IMR-90 (cell line): ENCODE results near the gene ABCC4. TPM values are rescaled to one million over a fixed set of nuclear protein-coding genes. Genes with fewer than 3 reads are reported as not detected.
A peak's percentile ranks its signal among the peaks of the same experiment; 100 is the strongest.
"Not testable (repeated sequence)": the region's sequence is repeated elsewhere in the genome, so short reads cannot be mapped to it uniquely, and the experiment has no call there.

Experiments
- ATAC-seq: fragments of 200-7000 bp; cut with Tn5 transposase; 2 replicates; pipeline ENCODE4 v1.9.1; 2020; ENCODE audit warnings: low read depth, mild to moderate bottlenecking, moderate library complexity
- BruUV-seq: library from RNA; stranded (reverse); fragments of 400-500 nt; replicated peaks from 2 replicates; lab custom pipeline; 2021; lab: Mats Ljungman, UMichigan
- CTCF ChIA-PET: fragments of 300-600 bp; formaldehyde crosslinking; extraction: SDS; loops from one replicate; lab custom pipeline; 2021; ENCODE audit warnings: antibody characterized with exemption; lab: Yijun Ruan, JAX
- POLR2A ChIA-PET: fragments of 300-600 bp; sonication (Branson Sonifier 250); formaldehyde crosslinking; loops from one replicate; lab custom pipeline; 2022; ENCODE audit warnings: antibody characterized with exemption; ENCODE audit not compliant: unreplicated experiment; lab: Charles Lee
- DNase-seq: peaks from one replicate; pipeline ENCODE4 v3.0.0; 2013
- H2AFZ ChIP-seq: replicated peaks from 2 replicates; pipeline ENCODE3; 2013; ENCODE audit warnings: low read length, mild to moderate bottlenecking; ENCODE audit not compliant: poor library complexity
- H2AK5ac ChIP-seq: 2 replicates; pipeline ENCODE4 v1.6.1; 2013; ENCODE audit warnings: low read depth, low read length, inconsistent platforms
- H2AK9ac ChIP-seq: replicated peaks from 2 replicates; pipeline ENCODE3; 2013; ENCODE audit warnings: mild to moderate bottlenecking, low read depth, low read length, moderate library complexity; ENCODE audit not compliant: poor library complexity
- H2BK120ac ChIP-seq: 2 replicates; pipeline ENCODE4 v1.6.1; 2013; ENCODE audit warnings: low read depth, low read length, inconsistent platforms
- H2BK15ac ChIP-seq: 3 replicates; pipeline ENCODE4 v1.6.1; 2013; ENCODE audit warnings: low read depth, low read length, inconsistent platforms
- H2BK20ac ChIP-seq: 2 replicates; pipeline ENCODE4 v1.6.1; 2013; ENCODE audit warnings: low read depth, mild to moderate bottlenecking, inconsistent platforms, low read length, moderate library complexity
- H2BK5ac ChIP-seq: 2 replicates; pipeline ENCODE4 v1.6.1; 2013; ENCODE audit warnings: mild to moderate bottlenecking, low read depth, low read length, inconsistent platforms; ENCODE audit not compliant: poor library complexity, severe bottlenecking
- H3K14ac ChIP-seq: replicated peaks from 2 replicates; pipeline ENCODE4 v1.6.1; 2013; ENCODE audit warnings: low read depth, low read length, inconsistent platforms
- H3K18ac ChIP-seq: 2 replicates; pipeline ENCODE4 v1.6.1; 2013; ENCODE audit warnings: low read depth, low read length, control low read depth
- H3K23ac ChIP-seq: 2 replicates; pipeline ENCODE4 v1.6.1; 2013; ENCODE audit warnings: low read depth, low read length, inconsistent platforms
- H3K27ac ChIP-seq: 2 replicates; pipeline ENCODE4 v1.5.1; 2013; ENCODE audit warnings: mild to moderate bottlenecking, control low read depth, low read length; ENCODE audit not compliant: insufficient read depth
- H3K27me3 ChIP-seq: 2 replicates; pipeline ENCODE4 v1.6.1; 2013; ENCODE audit warnings: low read length; ENCODE audit not compliant: control insufficient read depth, insufficient read depth
- H3K36me3 ChIP-seq: 2 replicates; pipeline ENCODE4 v1.6.1; 2013; ENCODE audit warnings: low read length, mixed read lengths; ENCODE audit not compliant: control insufficient read depth, insufficient read depth
- H3K4ac ChIP-seq: 2 replicates; pipeline ENCODE4 v1.6.1; 2013; ENCODE audit warnings: low read depth, low read length, inconsistent platforms
- H3K4me1 ChIP-seq: 2 replicates; pipeline ENCODE4 v1.6.1; 2013; ENCODE audit warnings: low read length, mixed read lengths; ENCODE audit not compliant: control insufficient read depth, insufficient read depth
- H3K4me2 ChIP-seq: 2 replicates; pipeline ENCODE4 v1.6.1; 2013; ENCODE audit warnings: low read depth, mild to moderate bottlenecking, control low read depth, low read length, moderate library complexity
- H3K4me3 ChIP-seq: 2 replicates; pipeline ENCODE4 v1.5.1; 2013; ENCODE audit warnings: low read depth, mild to moderate bottlenecking, control low read depth, low read length, moderate library complexity; ENCODE audit not compliant: insufficient read depth
- H3K56ac ChIP-seq: 2 replicates; pipeline ENCODE4 v1.6.1; 2013; ENCODE audit warnings: low read length, inconsistent platforms; ENCODE audit not compliant: insufficient read depth; ENCODE audit errors: extremely low read depth
- H3K79me1 ChIP-seq, 2 experiments: 2 replicates each; pipeline ENCODE4 v1.6.1; 2013; ENCODE audit warnings: low read length in 2 of 2, inconsistent platforms in 1 of 2, low read depth in 1 of 2
- H3K9ac ChIP-seq: 2 replicates; pipeline ENCODE4 v1.6.1; 2013; ENCODE audit warnings: low read depth, low read length, control low read depth
- H3K9me1 ChIP-seq: 2 replicates; pipeline ENCODE4 v1.6.1; 2013; ENCODE audit warnings: low read length, inconsistent platforms; ENCODE audit not compliant: insufficient read depth
- H3K9me3 ChIP-seq: 2 replicates; pipeline ENCODE4 v1.6.1; 2013; ENCODE audit warnings: low read length; ENCODE audit not compliant: control insufficient read depth, insufficient read depth
- H4K20me1 ChIP-seq: 2 replicates; pipeline ENCODE4 v1.6.1; 2013; ENCODE audit warnings: low read length, inconsistent platforms; ENCODE audit not compliant: insufficient read depth
- H4K5ac ChIP-seq: 2 replicates; pipeline ENCODE4 v1.6.1; 2013; ENCODE audit warnings: mild to moderate bottlenecking, low read depth, low read length, control low read depth
- H4K8ac ChIP-seq, 2 experiments: 2 replicates each; pipeline ENCODE4 v1.6.1; 2013; ENCODE audit warnings: low read depth in 2 of 2, low read length in 2 of 2, control low read depth in 1 of 2, inconsistent platforms in 1 of 2
- H4K91ac ChIP-seq: 2 replicates; pipeline ENCODE4 v1.6.1; 2013; ENCODE audit warnings: low read depth, low read length, inconsistent platforms; ENCODE audit not compliant: insufficient read depth
- WGBS, 2 experiments: methylation state at CpG; one replicate each; pipeline versions ENCODE4 v1.1.5 to v1.1.7; 2013; ENCODE audit warnings: missing lambda C conversion rate in 2 of 2; ENCODE audit not compliant: insufficient read length in 1 of 2; ENCODE audit errors: extremely low coverage in 2 of 2; 5-methylcytosine and 5-hydroxymethylcytosine counted together
- dilution Hi-C: fragments of 300-500 bp; cut with HindIII; formaldehyde crosslinking; loops from one replicate; pipeline ENCODE4 v1.14.3; 2018; ENCODE audit warnings: low sequenced_read_pairs; ENCODE audit not compliant: unreplicated experiment
- in situ Hi-C: fragments of 300-500 bp; cut with MboI; formaldehyde crosslinking; loops from 3 replicates; pipeline ENCODE4 v1.14.3; 2019; ENCODE audit warnings: low sequenced_read_pairs, inconsistent platforms, mixed read lengths
- intact Hi-C: fragments of 100-400 bp; cut with micrococcal nuclease; formaldehyde crosslinking; loops from 2 replicates; pipeline ENCODE4 v1.10.0; 2022
- polyA plus RNA-seq, 3 experiments: library from polyadenylated mRNA; depleted of rRNA; stranded (reverse); fragments of >200 nt; gene quantifications; 2 replicates each; pipeline ENCODE4 v1.2.3, GENCODE V29; 2012; ENCODE audit warnings: low replicate concordance in 1 of 3
- total RNA-seq: library from RNA; depleted of rRNA; stranded (reverse); fragments of >200 nt; gene quantifications from 2 replicates; pipeline ENCODE4 v1.2.3, GENCODE V29; 2012

ABCC4 gene
- total and polyA plus RNA-seq, 2 of the 4 experiments (the other 2 are of a cell fraction) = 16.6 to 41.4 TPM

- Histone ChIP-seq H3K4me1 (peaks cover 49% of the 10 kb centered on the region), H3K23ac (peak overlapping the region; percentile 79; the same call in 1 of the 2 replicates), H3K18ac (peak overlapping the region; percentile 98), H3K9ac (peak overlapping the region; percentile 50; the same call in 1 of the 2 replicates), H3K27ac (peak overlapping the region; percentile 85), H2BK120ac (peak overlapping the region; percentile 94), H3K79me1 (peaks cover 17 to 47% of the 10 kb centered on the region in 2 experiments), H4K91ac (peak overlapping the region; percentile 96), H4K8ac (peak overlapping the region; percentile 65 to 93; a peak in 3 of 4 replicates), H2AK5ac (peak overlapping the region; percentile 97), H3K9me1 (peaks cover 28% of the 10 kb centered on the region), H4K5ac (peak overlapping the region; percentile 97), H3K56ac (peak overlapping the region; percentile 85), H3K14ac (peak overlapping the region; percentile 88), H3K4ac (peak overlapping the region; percentile 94), H2BK5ac (peak overlapping the region; percentile 73), H2BK15ac (peak overlapping the region; percentile 81; the same call in 1 of the 3 replicates), H2BK20ac (peak overlapping the region; percentile 91), H3K4me2 (peak overlapping the region; percentile 39; the same call in 1 of the 2 replicates)
- H3K27me3 ChIP-seq, H3K36me3 ChIP-seq, H4K20me1 ChIP-seq, intact Hi-C loops, DNase-seq, in situ Hi-C loops, H3K4me3 ChIP-seq, H2AFZ ChIP-seq, ATAC-seq, dilution Hi-C loops, H3K9me3 ChIP-seq, H2AK9ac ChIP-seq, BruUV-seq: not testable (repeated sequence)
- CTCF ChIA-PET = interaction anchor here (0.6 kb wide), 1 partner anchor 88 kb away, joined by 7 read pairs; no protein-coding TSS in a partner anchor
- no CpG with 5 or more reads among the region's 7 CpGs for WGBS, 2 experiments
- POLR2A ChIA-PET = interaction anchor here (1.2 kb wide), 1 partner anchor 25 kb away, joined by 5 read pairs; no protein-coding TSS in a partner anchor
These were observed 29.2 kb downstream of the ABCC4 start for GRCh38 chr13:95272076-95272475.
